DND-41 (cell line): Measurements from ENCODE around the gene PHC2.

ENCODE experiments used
- ATAC-seq: fragments of 200-7000 bp; cut with Tn5 transposase; 3 replicates; pipeline ENCODE4 v1.9.1; 2021; ENCODE audit warnings: low read depth; ENCODE audit not compliant: insufficient read depth
- DNase-seq: peaks from one replicate; pipeline ENCODE4 v3.0.0-alpha.2; 2020
- H2AFZ ChIP-seq: 2 replicates; pipeline ENCODE4 v1.6.0; 2012; ENCODE audit warnings: low read depth, low read length
- H3K27ac ChIP-seq: 2 replicates; pipeline ENCODE4 v1.5.1; 2012; ENCODE audit warnings: low read length, inconsistent platforms
- H3K27me3 ChIP-seq: fragments of 200-600 bp; sonication (generic); 2 replicates; pipeline ENCODE4 v1.6.0; 2012; ENCODE audit warnings: low read length, mild to moderate bottlenecking, inconsistent platforms; ENCODE audit not compliant: insufficient read depth, poor library complexity
- H3K36me3 ChIP-seq: 2 replicates; pipeline ENCODE4 v1.5.1; 2012; ENCODE audit warnings: low read length, inconsistent platforms; ENCODE audit not compliant: insufficient read depth
- H3K4me1 ChIP-seq: 2 replicates; pipeline ENCODE4 v1.5.1; 2012; ENCODE audit warnings: mild to moderate bottlenecking, low read length; ENCODE audit not compliant: insufficient read depth
- H3K4me2 ChIP-seq: 2 replicates; pipeline ENCODE4 v1.6.0; 2012; ENCODE audit warnings: mild to moderate bottlenecking, moderate library complexity, low read length, inconsistent platforms; ENCODE audit not compliant: insufficient read depth
- H3K4me3 ChIP-seq, 2 experiments: fragments of 200-600 bp in 1 of 2; shearing (Covaris generic) in 1 of 2; 2 replicates each; pipeline ENCODE4 v1.5.1; 2012 to 2016; ENCODE audit warnings: inconsistent platforms in 2 of 2, low read length in 2 of 2, mild to moderate bottlenecking in 2 of 2, low read depth in 1 of 2, moderate library complexity in 1 of 2
- H3K79me2 ChIP-seq: 2 replicates; pipeline ENCODE4 v1.6.0; 2012; ENCODE audit warnings: low read length, inconsistent platforms; ENCODE audit not compliant: insufficient read depth
- H3K9ac ChIP-seq: 2 replicates; pipeline ENCODE4 v1.6.0; 2012; ENCODE audit warnings: low read depth, mild to moderate bottlenecking, inconsistent platforms, low read length, moderate library complexity
- H3K9me3 ChIP-seq: 2 replicates; pipeline ENCODE4 v1.5.1; 2012; ENCODE audit warnings: low read length, moderate library complexity, mild to moderate bottlenecking, inconsistent platforms; ENCODE audit not compliant: insufficient read depth, severe bottlenecking
- H4K20me1 ChIP-seq: 2 replicates; pipeline ENCODE4 v1.6.0; 2012; ENCODE audit warnings: low read length; ENCODE audit not compliant: insufficient read depth
- EZH2 ChIP-seq: IDR thresholded peaks from 3 replicates; pipeline ENCODE4 v1.6.1; 2012; ENCODE audit warnings: borderline replicate concordance, low read depth, mild to moderate bottlenecking, moderate library complexity, low read length, inconsistent platforms; ENCODE audit not compliant: severe bottlenecking
- TF ChIP-seq, protein P1 (sequence below): IDR thresholded peaks from 2 replicates; pipeline ENCODE4 v1.5.1; 2012; ENCODE audit warnings: borderline replicate concordance, low read length, moderate library complexity, mild to moderate bottlenecking; ENCODE audit not compliant: poor library complexity, severe bottlenecking; ENCODE audit errors: extremely low read depth

The PHC2 gene

DNA sequence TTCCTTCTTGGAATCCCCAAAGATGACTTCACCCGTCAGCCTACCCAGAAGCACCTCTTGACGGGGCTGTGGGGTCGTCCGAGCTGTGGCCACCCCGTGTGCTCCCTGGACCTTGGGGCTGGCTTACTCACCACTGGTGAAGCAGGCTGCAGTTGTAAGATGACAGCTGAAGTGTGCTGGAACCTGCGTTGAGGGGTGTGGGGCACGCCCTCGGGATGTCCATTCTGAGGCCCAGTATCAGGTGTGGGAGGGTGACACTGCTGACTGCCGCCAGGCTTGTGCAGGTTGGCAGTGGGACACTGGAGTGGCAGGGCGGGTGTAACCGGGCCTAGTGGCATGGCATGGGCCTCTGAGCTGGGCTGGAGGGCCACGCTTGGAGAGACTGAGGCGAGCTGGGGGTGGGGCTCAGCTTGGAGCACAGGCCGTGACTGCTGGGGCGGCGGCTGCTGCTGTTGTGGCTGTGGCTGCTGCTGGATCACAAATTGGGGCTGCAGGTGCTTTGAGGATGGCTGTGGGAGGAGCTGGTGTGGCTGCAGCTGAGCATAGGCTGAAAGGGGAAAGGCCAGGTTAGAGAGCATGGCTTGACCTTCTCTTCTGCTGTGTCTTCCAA is 76.1 kb downstream of the PHC2 start:
- no peak for ATAC-seq
- H3K9ac ChIP-seq = no peak overlapping the region

DNA sequence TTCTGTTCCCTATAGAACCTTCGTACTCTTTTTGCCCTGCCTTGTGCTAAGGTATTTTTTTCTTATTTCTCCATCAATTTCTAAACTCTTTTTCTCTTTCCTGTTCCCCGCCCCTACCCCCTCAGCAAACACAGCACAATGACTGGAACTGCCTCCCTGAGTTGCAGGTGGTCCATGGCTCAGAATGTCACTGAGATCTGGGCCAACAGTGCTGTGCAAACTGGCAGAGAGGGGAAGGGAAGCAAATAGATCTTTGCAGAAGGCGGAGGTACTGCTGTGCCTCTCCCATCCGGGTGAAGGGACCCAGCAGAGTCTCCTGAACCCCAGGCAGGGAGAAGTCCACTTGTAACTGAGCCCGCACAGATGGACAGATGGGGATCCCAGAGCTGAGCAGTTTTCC is 77.4 kb downstream of the PHC2 start:
- Histone ChIP-seq H3K9me3 (no peaks in the 10 kb centered on the region), H3K9ac (no peak overlapping the region), H3K4me1 (peaks cover 18% of the 10 kb centered on the region), H3K27ac (no peak overlapping the region), H3K36me3 (peaks cover 3% of the 10 kb centered on the region; the same call in 1 of the 2 replicates), H3K27me3 (no peaks in the 10 kb centered on the region), H4K20me1 (peaks cover 3% of the 10 kb centered on the region; the same call in 1 of the 2 replicates), H3K4me3 (no peak overlapping the region), H3K79me2 (peaks cover 10% of the 10 kb centered on the region), H2AFZ (no peak overlapping the region), H3K4me2 (no peak overlapping the region)
- no peak for ATAC-seq
- TF ChIP-seq, protein P1, sequence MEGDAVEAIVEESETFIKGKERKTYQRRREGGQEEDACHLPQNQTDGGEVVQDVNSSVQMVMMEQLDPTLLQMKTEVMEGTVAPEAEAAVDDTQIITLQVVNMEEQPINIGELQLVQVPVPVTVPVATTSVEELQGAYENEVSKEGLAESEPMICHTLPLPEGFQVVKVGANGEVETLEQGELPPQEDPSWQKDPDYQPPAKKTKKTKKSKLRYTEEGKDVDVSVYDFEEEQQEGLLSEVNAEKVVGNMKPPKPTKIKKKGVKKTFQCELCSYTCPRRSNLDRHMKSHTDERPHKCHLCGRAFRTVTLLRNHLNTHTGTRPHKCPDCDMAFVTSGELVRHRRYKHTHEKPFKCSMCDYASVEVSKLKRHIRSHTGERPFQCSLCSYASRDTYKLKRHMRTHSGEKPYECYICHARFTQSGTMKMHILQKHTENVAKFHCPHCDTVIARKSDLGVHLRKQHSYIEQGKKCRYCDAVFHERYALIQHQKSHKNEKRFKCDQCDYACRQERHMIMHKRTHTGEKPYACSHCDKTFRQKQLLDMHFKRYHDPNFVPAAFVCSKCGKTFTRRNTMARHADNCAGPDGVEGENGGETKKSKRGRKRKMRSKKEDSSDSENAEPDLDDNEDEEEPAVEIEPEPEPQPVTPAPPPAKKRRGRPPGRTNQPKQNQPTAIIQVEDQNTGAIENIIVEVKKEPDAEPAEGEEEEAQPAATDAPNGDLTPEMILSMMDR = no peak
- TF ChIP-seq EZH2 = no peak
- DNase-seq = no peak

More for the DNA sequence above, 76.1 kb downstream of the PHC2 start:
- H2AFZ ChIP-seq = no peak overlapping the region
- no peaks in the 10 kb centered on the region for H4K20me1 ChIP-seq
- no peaks in the 10 kb centered on the region for H3K79me2 ChIP-seq
- no peaks in the 10 kb centered on the region for H3K27me3 ChIP-seq
- no peaks in the 10 kb centered on the region for H3K9me3 ChIP-seq
- H3K4me3 ChIP-seq = no peak overlapping the region
- H3K4me1 ChIP-seq = peaks cover 15% of the 10 kb centered on the region
- H3K36me3 ChIP-seq = no peaks in the 10 kb centered on the region
- H3K4me2 ChIP-seq = no peak overlapping the region
- no peak for DNase-seq
- no peak overlapping the region for H3K27ac ChIP-seq
- no peak for TF ChIP-seq EZH2
- TF ChIP-seq, protein P1 = no peak

DNA sequence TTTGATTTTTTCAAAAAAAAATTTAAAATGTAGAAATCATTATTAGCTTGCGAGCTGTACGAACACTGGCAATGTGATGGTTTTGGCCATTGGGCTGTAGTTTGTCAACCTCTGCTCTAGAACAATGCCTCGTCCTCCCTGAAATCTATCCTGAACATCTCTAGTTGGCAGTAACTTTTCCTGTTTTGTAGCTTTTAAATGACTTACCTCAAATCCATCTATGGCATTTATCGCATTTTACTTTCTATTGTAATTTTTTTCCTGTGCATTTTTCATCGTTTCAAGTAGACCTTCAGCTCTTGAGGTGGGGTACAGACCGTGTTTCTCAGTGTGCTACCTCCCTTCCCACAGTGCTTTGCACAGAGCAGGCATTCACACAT is 79.6 kb downstream of the PHC2 start:
- no peak overlapping the region for H3K9ac ChIP-seq
- peak overlapping the region; percentile 95 for H3K4me2 ChIP-seq
- no peaks in the 10 kb centered on the region for H3K9me3 ChIP-seq
- H3K4me3 ChIP-seq = no peak overlapping the region; a peak in 1 of 4 replicates
- H4K20me1 ChIP-seq = peaks cover 24% of the 10 kb centered on the region
- no peak overlapping the region for H2AFZ ChIP-seq
- H3K36me3 ChIP-seq = peaks cover 18% of the 10 kb centered on the region; the same call in 1 of the 2 replicates
- ATAC-seq (no peak), DNase-seq (no peak)
- no peak overlapping the region for H3K27ac ChIP-seq
- H3K79me2 ChIP-seq = peaks cover 33% of the 10 kb centered on the region
- no peak for TF ChIP-seq EZH2
- TF ChIP-seq, protein P1 = no peak
- H3K4me1 ChIP-seq = peaks cover 40% of the 10 kb centered on the region
- H3K27me3 ChIP-seq = no peaks in the 10 kb centered on the region
